Fibroblast of the aortic adventitia (primary cell): Measurements from ENCODE around the gene ELOVL6. TPM values are rescaled to one million over a fixed set of nuclear protein-coding genes. Genes with fewer than 3 reads are reported as not detected.

Experiments used
- DNase-seq: peaks from one replicate; pipeline ENCODE4 v3.0.0-alpha.2; 2010; ENCODE audit warnings: low read depth
- H3K4me3 ChIP-seq: 2 replicates; pipeline ENCODE4 v1.5.1; 2011; ENCODE audit warnings: low read depth, mild to moderate bottlenecking, control low read depth, low read length, moderate library complexity
- total RNA-seq: library from RNA; depleted of rRNA; stranded (reverse); fragments of >200 nt; gene quantifications from 2 replicates; pipeline ENCODE4 v1.2.3, GENCODE V29; 2012; ENCODE audit warnings: low replicate concordance
- TF ChIP-seq, protein P1 (sequence below): IDR thresholded peaks from 2 replicates; pipeline ENCODE4 v1.5.1; 2011; ENCODE audit warnings: mild to moderate bottlenecking, low read length, control low read depth, inconsistent platforms; ENCODE audit not compliant: insufficient read depth

The ELOVL6 gene
- total RNA-seq, 1 donor: 23.0 TPM

- H3K4me3 ChIP-seq: no peak overlapping the region
- no peak for DNase-seq
- TF ChIP-seq, protein P1, sequence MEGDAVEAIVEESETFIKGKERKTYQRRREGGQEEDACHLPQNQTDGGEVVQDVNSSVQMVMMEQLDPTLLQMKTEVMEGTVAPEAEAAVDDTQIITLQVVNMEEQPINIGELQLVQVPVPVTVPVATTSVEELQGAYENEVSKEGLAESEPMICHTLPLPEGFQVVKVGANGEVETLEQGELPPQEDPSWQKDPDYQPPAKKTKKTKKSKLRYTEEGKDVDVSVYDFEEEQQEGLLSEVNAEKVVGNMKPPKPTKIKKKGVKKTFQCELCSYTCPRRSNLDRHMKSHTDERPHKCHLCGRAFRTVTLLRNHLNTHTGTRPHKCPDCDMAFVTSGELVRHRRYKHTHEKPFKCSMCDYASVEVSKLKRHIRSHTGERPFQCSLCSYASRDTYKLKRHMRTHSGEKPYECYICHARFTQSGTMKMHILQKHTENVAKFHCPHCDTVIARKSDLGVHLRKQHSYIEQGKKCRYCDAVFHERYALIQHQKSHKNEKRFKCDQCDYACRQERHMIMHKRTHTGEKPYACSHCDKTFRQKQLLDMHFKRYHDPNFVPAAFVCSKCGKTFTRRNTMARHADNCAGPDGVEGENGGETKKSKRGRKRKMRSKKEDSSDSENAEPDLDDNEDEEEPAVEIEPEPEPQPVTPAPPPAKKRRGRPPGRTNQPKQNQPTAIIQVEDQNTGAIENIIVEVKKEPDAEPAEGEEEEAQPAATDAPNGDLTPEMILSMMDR: no peak
Observed at GRCh38 chr4:110120506-110120905, 77.9 kb downstream of the ELOVL6 start.

DNA sequence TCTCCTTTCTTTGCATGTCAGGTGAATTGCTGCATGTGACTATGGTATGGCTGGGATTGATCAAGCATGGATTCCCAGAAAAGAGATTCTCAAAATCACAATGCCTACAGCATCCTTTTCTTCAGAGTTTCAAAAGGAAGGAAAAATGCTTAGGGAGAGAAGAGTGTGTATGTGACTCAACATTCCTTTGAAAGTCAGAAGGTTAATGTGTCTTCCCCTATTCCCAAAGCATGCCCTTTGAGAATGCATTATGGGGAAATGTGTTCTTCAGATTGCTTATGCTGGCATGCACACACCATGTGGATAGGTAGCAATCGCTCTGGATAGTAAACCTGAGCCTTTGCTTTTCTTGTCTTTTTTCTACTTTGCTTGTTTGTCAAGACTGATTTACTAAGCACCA is 78.5 kb downstream of the ELOVL6 start:
- no peak overlapping the region for H3K4me3 ChIP-seq
- TF ChIP-seq, protein P1: no peak
- DNase-seq: peak; percentile 67

- DNase-seq: no peak
- no peak overlapping the region for H3K4me3 ChIP-seq
- TF ChIP-seq, protein P1: no peak
Observed at GRCh38 chr4:110119337-110119736, 79.1 kb downstream of the ELOVL6 start.

DNA sequence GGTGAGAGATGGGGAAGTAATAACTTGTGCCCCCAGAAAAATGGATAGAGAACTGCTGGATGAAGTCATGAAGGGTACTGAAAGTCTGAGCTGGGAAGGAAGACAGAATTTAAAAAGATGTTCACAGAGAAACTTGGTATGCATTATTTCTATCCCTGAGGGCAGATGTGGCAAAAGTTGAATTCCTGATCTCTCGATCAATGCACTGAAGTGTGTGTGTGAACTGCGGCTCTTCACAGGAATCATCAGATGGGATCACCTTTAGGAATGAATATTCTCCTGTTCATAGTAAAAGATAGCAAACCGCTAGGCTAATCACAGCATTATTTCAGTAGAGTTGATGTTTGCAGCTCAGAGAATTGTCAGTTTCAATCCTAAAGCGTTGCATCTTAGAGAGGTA is 86.4 kb downstream of the ELOVL6 start:
- TF ChIP-seq, protein P1: no peak
- no peak overlapping the region for H3K4me3 ChIP-seq
- no peak for DNase-seq

DNA sequence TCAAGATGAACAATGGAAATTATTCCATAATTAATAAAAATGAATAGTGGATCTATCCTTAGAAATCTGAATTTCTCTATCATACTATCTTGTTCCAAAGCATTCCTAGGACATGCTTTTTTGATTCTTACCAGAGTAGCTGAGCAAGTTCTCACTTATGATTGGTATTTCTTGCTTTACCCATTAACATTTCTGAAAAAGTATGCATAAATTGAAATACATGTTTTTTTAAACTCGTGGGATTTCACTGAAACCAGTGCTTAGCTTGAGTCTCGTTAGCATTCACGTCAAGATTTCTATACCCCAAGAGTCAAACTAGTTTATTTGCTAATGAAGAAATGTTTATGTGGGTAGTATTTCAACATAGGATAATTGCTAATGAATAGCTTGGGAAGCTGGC is 89.0 kb downstream of the ELOVL6 start:
- no peak for DNase-seq
- H3K4me3 ChIP-seq: no peak overlapping the region
- TF ChIP-seq, protein P1: no peak

- no peak overlapping the region for H3K4me3 ChIP-seq
- DNase-seq: no peak
- TF ChIP-seq, protein P1: no peak
Observed at GRCh38 chr4:110108960-110109359, 89.5 kb downstream of the ELOVL6 start.

GRCh38 chr4:110108422-110108821 is 90.0 kb downstream of the ELOVL6 start:
- no peak overlapping the region for H3K4me3 ChIP-seq
- no peak for DNase-seq
- TF ChIP-seq, protein P1: no peak
